Cardiac ventricle fibroblast (primary cell): ENCODE measurements around the gene FBF1. TPM values are rescaled to one million over a fixed set of nuclear protein-coding genes. Genes with fewer than 3 reads are reported as not detected.

Experiments
- total RNA-seq: library from RNA; depleted of rRNA; stranded (reverse); fragments of >200 nt; gene quantifications from 2 replicates; pipeline ENCODE4 v1.2.3, GENCODE V29; 2015

The FBF1 gene
- 2.7 and 9.9 TPM in 2 replicates for total RNA-seq

GRCh38 chr17:75940727-75941441, at the start of gene FBF1:
Gene FBF1, minus strand, starts transcription at chr17:75941042. Its CDS starts 2,893 bp downstream, at chr17:75938149.

GRCh38 chr17:75978938-75979704, 38.3 kb upstream of the FBF1 start, which contains the start of the genes ACOX1 and TEN1:
Gene ACOX1, minus strand, starts transcription at chr17:75979166. Its CDS starts 93 bp downstream, at chr17:75979073.
Gene TEN1, plus strand, starts transcription at chr17:75979240. Its CDS starts 6,953 bp downstream, at chr17:75986193.

GRCh38 chr17:75904749-75905521, 35.9 kb downstream of the FBF1 start, which contains the start of gene MRPL38:
Gene MRPL38, minus strand, starts transcription at chr17:75904884. Its CDS starts 9 bp downstream, at chr17:75904875.

GRCh38 chr17:75896415-75897159, 44.3 kb downstream of the FBF1 start, which contains the start of gene TRIM65:
Gene TRIM65, minus strand, starts transcription at chr17:75896951. Its CDS starts 14 bp downstream, at chr17:75896937.

GRCh38 chr17:75878174-75878998, 62.5 kb downstream of the FBF1 start, which contains the start of gene TRIM47:
Gene TRIM47, minus strand, starts transcription at chr17:75878581. Its CDS starts 33 bp downstream, at chr17:75878548.

Other genes with a start within 250 kb of the FBF1 start
- 0.25 and 0.59 TPM in 2 replicates for gene ITGB4, start 219.6 kb downstream of the FBF1 start, total RNA-seq
- gene GALK1, start 175.8 kb downstream of the FBF1 start, total RNA-seq: 20.0 and 26.4 TPM in 2 replicates
- gene UNK, start 156.2 kb downstream of the FBF1 start, total RNA-seq: 22.0 and 26.1 TPM in 2 replicates
- 0.12 and 0.20 TPM in 2 replicates for gene UNC13D, start 96.6 kb downstream of the FBF1 start, total RNA-seq
- 35.1 and 43.8 TPM in 2 replicates for gene WBP2, start 85.7 kb downstream of the FBF1 start, total RNA-seq
- gene TRIM47, start 62.5 kb downstream of the FBF1 start, total RNA-seq: 31.0 and 35.9 TPM in 2 replicates
- 23.9 and 24.8 TPM in 2 replicates for gene TRIM65, start 44.1 kb downstream of the FBF1 start, total RNA-seq
- 22.2 and 30.8 TPM in 2 replicates for gene MRPL38, start 36.2 kb downstream of the FBF1 start, total RNA-seq
- gene ACOX1, start 38.1 kb upstream of the FBF1 start, total RNA-seq: 37.6 and 47.4 TPM in 2 replicates
- gene TEN1, start 38.2 kb upstream of the FBF1 start, total RNA-seq: 9.2 and 13.2 TPM in 2 replicates
- 1.6 and 2.4 TPM in 2 replicates for gene CDK3, start 59.8 kb upstream of the FBF1 start, total RNA-seq
- not detected in 2 replicates for gene EVPL, start 86.3 kb upstream of the FBF1 start, total RNA-seq
- 40.8 and 48.2 TPM in 2 replicates for gene SRP68, start 131.5 kb upstream of the FBF1 start, total RNA-seq
- not detected in 2 replicates for gene GALR2, start 133.7 kb upstream of the FBF1 start, total RNA-seq
- gene ZACN, start 138.1 kb upstream of the FBF1 start, total RNA-seq: not detected in 2 replicates
- gene EXOC7, start 162.7 kb upstream of the FBF1 start, total RNA-seq: 44.9 and 59.0 TPM in 2 replicates
- gene FOXJ1, start 200.2 kb upstream of the FBF1 start, total RNA-seq: not detected in 2 replicates